Measurements from ENCODE around the gene IFT122. TPM values are rescaled to one million over a fixed set of nuclear protein-coding genes. Genes with fewer than 3 reads are reported as not detected.

IFT122 gene
- total and polyA plus RNA-seq, 2 experiments from 2014 or later = 10.2 to 38.8 TPM

GRCh38 chr3:129504471-129505100 is 64.6 kb downstream of the IFT122 start:
- H3K27me3 ChIP-seq (ENCODE audit: insufficient read depth) = no peaks in the 10 kb centered on the region
- no peak overlapping the region for H3K4me3 ChIP-seq
- TF ChIP-seq EZH2 (IDR thresholded peaks at IDR 0.05; ENCODE audit: low read depth, unreplicated experiment) (no peak), CTCF (conservative IDR thresholded peaks at IDR 0.05; ENCODE audit: low read depth in 2 of 2) (no peak), REST (IDR thresholded peaks at IDR 0.05; ENCODE audit: unreplicated experiment) (no peak), ETS1 (IDR thresholded peaks at IDR 0.05) (no peak), STAT1 (IDR thresholded peaks at IDR 0.05; ENCODE audit: unreplicated experiment) (no peak), NANOG (IDR thresholded peaks at IDR 0.05; ENCODE audit: borderline replicate concordance) (no peak), JUNB (IDR thresholded peaks at IDR 0.05; ENCODE audit: unreplicated experiment) (no peak), EZH2phosphoT487 (IDR thresholded peaks at IDR 0.05; ENCODE audit: unreplicated experiment) (no peak)
- Mint-ChIP-seq H3K36me3 (ENCODE audit: low read depth) (peaks cover 8% of the 10 kb centered on the region; the same call in 2 of the 3 replicates), H3K27ac (no peak overlapping the region), H3K9me3 (no peaks in the 10 kb centered on the region), H3K4me3 (no peak overlapping the region), H3K27me3 (ENCODE audit: insufficient read depth, low read depth, poor library complexity) (peaks cover 14% of the 10 kb centered on the region), H3K4me1 (peaks cover 8% of the 10 kb centered on the region)
- ATAC-seq (no peak), DNase-seq (ENCODE audit: low spot score) (no peak)
- no peak overlapping the region for H2AFZ ChIP-seq
- H3K36me3 ChIP-seq (ENCODE audit: insufficient read depth) = no peaks in the 10 kb centered on the region
- no peaks in the 10 kb centered on the region for H3K4me1 ChIP-seq (ENCODE audit: insufficient read depth)
- no peak overlapping the region for H3K4me2 ChIP-seq
- no peak overlapping the region for H3K27ac ChIP-seq (ENCODE audit: low read depth)
- no peaks in the 10 kb centered on the region for H4K20me1 ChIP-seq (replicated peaks; ENCODE audit: insufficient read depth)
- H3K79me2 ChIP-seq (replicated peaks; ENCODE audit: insufficient read depth) = no peaks in the 10 kb centered on the region
- no peaks in the 10 kb centered on the region for H3K9me2 ChIP-seq (ENCODE audit: insufficient read depth)
- no peaks in the 10 kb centered on the region; the same call in 1 of the 2 replicates for H3F3A ChIP-seq (replicated peaks; ENCODE audit: low read depth)

GRCh38 chr3:129505341-129505740 is 65.3 kb downstream of the IFT122 start:
- Histone ChIP-seq H3K9me2 (ENCODE audit: insufficient read depth) (no peaks in the 10 kb centered on the region), H4K20me1 (replicated peaks; ENCODE audit: insufficient read depth) (no peaks in the 10 kb centered on the region), H3K4me3 (no peak overlapping the region), H3K4me2 (no peak overlapping the region), H3K4me1 (ENCODE audit: insufficient read depth) (no peaks in the 10 kb centered on the region), H3K79me2 (replicated peaks; ENCODE audit: insufficient read depth) (no peaks in the 10 kb centered on the region), H3K27me3 (ENCODE audit: insufficient read depth) (no peaks in the 10 kb centered on the region), H2AFZ (no peak overlapping the region), H3F3A (replicated peaks; ENCODE audit: low read depth) (no peaks in the 10 kb centered on the region; the same call in 1 of the 2 replicates), H3K36me3 (ENCODE audit: insufficient read depth) (no peaks in the 10 kb centered on the region), H3K27ac (ENCODE audit: low read depth) (no peak overlapping the region)
- peaks cover 1% of the 10 kb centered on the region; the same call in 2 of the 3 replicates for H3K36me3 Mint-ChIP-seq (ENCODE audit: low read depth)
- ATAC-seq (no peak), DNase-seq (ENCODE audit: low spot score) (no peak)
- no peak overlapping the region for H3K4me3 Mint-ChIP-seq
- H3K27ac Mint-ChIP-seq = no peak overlapping the region
- peaks cover 14% of the 10 kb centered on the region for H3K27me3 Mint-ChIP-seq (ENCODE audit: insufficient read depth, low read depth, poor library complexity)
- H3K4me1 Mint-ChIP-seq = peaks cover 8% of the 10 kb centered on the region
- H3K9me3 Mint-ChIP-seq = no peaks in the 10 kb centered on the region
- TF ChIP-seq JUNB (IDR thresholded peaks at IDR 0.05; ENCODE audit: unreplicated experiment) = no peak
- TF ChIP-seq ZNF331 (CRISPR knock-in tag; IDR thresholded peaks at IDR 0.05; ENCODE audit: low read depth) = no peak
- no peak for TF ChIP-seq ETS1 (IDR thresholded peaks at IDR 0.05)
- no peak for TF ChIP-seq ZNF114 (CRISPR knock-in tag; IDR thresholded peaks at IDR 0.05)
- no peak for TF ChIP-seq REST (IDR thresholded peaks at IDR 0.05; ENCODE audit: unreplicated experiment)
